ENCODE results near the gene PAXX.

The PAXX gene

GRCh38 chr9:137006116-137007003 lies 14.1 kb downstream of the PAXX start:
- DNase-seq = peak; percentile 23

- no peak for DNase-seq
Observed at GRCh38 chr9:137007108-137007815, 15.0 kb downstream of the PAXX start.

DNA sequence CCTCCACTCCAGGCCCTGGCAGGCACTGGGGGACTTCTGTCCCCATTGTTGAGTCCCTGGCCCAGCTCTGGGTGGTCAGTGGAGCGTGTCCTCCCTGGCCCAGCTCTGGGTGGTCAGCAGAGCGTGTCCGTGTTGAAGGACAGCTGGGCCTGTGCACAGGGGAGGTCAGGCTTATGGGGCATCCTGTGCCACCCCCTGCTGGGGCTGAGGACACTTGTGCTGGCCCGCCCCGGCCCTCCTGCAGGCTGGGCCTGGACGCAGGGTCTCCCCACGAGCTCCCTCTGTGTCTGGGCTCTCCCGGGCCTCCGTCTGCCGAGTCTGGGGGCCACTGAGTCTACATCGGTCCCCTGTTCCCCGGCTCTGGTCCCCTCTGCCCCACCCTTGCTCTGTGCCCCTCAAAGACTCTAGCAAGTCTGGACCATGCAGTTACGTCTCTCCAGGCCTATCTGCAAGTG lies 15.6 kb downstream of the PAXX start:
- DNase-seq = no peak

DNA sequence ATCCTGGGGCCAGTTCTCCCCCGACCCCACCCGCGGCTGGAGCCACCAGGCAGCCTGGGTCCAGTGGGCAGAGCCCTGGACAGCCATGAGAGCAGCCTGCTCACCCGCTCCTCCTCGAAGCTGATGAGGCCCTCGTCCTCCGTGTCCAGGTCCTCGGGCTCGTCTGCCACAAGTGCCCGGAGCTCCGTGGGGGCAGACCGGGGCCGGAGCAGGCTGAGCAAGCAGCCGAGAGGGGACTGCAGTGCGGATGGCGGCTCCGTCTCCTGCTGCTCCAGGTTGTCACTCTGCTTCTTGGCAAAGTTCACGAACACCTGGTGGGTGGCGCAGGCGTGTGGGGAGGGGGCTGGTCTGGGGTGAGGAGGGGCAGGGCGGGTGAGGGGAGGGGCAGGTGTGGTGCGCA lies 16.1 kb downstream of the PAXX start:
- no peak for DNase-seq

DNA sequence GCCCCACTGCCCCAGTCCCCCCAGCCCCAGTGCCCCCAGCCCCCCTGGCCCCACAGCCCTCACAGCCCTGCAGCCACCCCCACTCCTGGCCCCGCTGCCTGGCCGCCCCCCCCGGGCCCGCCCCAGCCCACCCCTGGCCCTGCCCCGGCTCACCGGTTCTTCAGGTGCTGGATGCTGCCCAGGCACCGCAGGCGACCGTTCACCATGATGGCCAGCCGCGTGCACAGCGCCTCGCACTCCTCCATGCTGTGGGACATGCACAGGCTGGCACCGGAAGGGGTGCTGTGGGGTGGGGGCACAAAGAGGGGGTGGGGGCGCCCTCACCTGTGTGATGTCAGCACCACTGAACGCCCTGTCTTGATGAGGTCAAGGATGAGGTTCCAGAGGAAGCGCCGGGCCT lies 17.0 kb downstream of the PAXX start:
- no peak for DNase-seq

GRCh38 chr9:137009938-137010732 lies 17.9 kb downstream of the PAXX start:
- no peak for DNase-seq

GRCh38 chr9:137011156-137011555 lies 18.9 kb downstream of the PAXX start:
- no peak for DNase-seq

DNA sequence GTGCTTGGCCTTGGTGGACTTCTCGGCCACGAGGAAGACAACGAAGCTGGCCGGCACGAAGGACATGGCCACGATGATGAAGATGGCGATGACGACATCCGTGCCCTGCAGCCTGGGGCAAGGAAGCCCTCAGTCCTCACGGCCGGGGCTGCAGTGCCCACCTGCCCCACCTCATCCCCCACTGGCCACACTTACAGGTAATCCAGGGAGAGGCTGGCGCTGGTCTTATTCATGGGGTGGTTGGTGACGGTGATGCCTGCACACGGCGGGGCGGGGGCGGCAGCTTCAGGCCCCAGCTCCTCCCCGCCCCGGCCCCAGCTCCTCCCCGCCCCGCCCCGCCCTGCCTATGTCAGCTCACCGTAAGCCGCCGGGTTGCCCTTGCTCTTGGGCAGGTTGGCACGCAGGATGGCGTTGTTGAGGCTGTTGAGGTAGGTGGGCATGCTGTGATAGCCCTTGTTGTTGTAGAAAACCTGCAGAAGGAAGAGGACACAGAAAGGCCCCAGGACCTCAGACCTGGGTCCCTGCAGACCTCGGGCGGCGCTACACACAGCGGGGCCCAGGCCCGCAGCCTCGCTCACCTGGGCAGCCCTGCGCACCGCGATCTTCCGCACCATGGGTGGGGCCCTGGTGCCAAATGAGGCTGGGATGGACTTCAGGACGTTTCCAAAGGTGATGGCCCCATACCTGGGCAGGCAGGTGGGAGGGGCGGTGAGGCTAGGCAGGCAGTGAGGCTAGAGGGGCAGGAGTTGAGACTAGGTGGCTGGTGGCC lies 19.9 kb downstream of the PAXX start:
- DNase-seq = no peak

DNA sequence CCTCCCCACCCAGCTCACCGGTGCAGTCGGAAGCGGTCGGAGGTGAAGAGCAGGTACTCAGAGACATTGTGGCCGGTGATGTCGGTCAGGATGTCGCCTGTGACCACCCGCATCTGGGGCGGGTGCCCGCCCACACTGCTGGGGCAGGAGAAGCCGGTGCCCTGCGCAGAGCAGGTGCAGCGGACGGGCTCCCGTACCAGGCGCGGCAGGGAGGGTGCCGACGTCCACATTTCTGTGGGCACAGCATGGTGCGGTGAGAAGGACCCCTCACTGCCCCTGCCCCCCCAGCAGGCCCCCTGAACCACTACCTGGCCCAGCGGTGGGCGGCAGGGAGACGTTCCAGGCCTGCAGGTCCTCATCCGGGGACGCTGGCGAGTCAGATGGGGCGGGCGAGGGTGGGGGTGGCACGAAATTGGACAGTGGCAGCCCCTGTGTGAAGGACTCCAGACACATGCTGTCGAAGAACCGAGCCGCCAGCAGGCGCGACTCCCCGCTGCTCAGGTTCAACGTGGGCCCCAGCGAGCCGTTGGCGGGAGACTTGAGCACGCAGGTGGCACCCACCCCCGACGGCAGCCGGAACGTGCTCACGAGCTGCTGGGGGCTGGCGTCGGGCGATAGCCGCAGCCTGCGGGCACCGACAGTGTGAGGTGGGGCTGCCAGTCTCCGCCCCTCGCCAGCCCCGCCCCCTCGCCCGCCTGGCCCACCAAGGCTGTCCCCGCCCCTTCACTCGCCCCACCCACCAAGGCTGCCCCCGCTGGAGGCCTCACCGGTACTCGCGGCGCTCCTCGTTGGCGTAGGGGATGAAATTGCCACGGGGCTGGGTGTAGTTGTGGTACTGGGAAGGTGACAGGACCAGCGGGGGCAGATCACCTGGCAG lies 20.7 kb downstream of the PAXX start:
- no peak for DNase-seq

DNA sequence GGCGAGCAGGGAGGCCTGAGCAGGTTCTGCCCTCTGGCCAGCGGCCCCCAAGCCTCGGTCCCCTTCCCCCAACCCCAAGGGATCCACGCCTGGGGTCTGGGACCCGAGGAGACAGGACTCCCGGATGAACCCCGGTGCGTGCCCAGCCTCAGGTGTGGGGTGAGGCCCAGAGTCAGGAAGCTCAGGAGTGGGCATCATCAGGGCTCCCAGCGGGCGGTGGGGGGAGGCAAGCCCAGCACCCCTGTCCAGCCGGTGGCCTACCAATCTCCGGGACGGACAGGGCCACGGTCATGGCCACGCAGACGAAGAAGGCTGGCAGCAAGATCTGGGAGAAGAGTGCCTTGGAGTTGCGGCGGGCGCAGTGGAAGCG lies 21.3 kb downstream of the PAXX start:
- DNase-seq = no peak

- DNase-seq = no peak
Observed at GRCh38 chr9:137014166-137014565, 21.9 kb downstream of the PAXX start.

DNA sequence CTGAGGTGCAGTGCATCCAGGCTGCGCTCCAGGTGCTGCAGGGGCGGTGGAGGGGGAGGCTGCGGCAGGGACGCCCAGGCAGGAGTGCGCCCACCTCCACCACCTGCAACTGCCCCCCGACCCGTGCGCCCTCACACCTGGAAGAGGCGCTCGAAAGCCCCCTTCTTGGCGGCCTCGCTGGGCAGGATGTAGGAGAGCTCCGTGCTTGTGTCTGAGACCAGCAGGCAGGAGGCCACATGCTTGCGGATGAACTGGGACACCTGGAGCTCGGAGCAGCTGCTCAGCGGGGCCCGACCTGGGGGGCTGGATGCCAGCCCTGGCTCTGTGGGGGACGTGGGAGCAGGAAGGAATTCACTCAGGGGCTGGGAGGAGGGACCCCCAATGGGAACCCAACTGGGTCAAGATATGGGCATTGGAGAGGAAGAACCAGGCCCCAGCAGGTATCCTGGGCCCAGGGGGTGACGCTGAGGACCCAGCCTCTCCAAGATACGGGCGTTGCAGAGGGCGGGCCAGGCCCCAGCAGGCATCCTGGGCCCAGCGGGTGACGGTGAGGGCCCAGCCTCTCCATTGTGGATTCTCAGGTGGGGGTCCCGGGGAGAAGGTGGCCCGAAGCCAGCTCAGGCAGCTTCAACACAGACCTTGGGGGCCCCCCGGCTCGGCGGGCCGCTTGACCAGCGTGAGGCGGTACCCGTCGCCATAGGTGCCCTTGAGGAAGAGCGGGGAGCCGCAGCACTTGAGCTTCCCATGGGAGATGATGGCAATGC lies 22.7 kb downstream of the PAXX start:
- DNase-seq = no peak

DNA sequence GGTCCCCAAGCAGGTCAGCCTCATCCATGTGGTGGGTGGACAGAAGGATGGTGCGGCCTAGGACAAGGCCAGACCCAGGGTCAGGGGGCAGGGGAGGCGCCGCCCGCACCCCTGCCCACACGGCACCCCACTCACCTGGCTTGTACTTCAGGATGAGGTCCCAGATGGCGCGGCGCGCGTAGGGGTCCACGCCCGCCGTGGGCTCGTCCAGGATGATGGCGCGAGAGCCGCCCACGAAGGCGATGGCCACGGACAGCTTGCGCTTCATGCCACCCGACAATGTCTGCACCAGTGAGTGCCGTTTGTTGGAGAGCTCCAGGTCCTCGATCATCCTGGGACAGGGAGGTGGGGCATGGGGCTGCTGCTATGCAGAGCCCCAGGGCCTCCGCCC lies 23.3 kb downstream of the PAXX start:
- DNase-seq = no peak

DNA sequence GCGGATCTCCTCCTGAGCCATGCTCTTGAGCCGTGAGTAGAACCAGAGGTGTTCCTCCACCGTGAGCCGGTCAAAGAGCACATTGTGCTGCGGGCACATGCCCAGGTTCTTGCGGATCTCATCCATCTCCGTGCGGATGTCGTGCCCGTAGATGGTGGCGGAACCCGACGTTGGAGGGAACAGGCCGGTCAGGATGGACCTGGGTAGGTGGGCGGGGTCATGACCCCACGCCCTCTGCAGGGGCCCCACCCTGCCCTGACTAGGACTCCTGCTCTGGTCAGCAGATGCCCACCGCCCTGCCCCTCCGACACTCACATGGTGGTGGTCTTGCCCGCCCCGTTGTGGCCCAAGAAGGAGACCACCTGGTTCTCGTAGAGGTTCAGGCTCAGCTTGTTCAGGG lies 23.8 kb downstream of the PAXX start:
- DNase-seq = no peak

GRCh38 chr9:137016436-137016835 lies 24.2 kb downstream of the PAXX start:
- DNase-seq = no peak

- no peak for DNase-seq
Observed at GRCh38 chr9:137017071-137017470, 24.8 kb downstream of the PAXX start.

DNA sequence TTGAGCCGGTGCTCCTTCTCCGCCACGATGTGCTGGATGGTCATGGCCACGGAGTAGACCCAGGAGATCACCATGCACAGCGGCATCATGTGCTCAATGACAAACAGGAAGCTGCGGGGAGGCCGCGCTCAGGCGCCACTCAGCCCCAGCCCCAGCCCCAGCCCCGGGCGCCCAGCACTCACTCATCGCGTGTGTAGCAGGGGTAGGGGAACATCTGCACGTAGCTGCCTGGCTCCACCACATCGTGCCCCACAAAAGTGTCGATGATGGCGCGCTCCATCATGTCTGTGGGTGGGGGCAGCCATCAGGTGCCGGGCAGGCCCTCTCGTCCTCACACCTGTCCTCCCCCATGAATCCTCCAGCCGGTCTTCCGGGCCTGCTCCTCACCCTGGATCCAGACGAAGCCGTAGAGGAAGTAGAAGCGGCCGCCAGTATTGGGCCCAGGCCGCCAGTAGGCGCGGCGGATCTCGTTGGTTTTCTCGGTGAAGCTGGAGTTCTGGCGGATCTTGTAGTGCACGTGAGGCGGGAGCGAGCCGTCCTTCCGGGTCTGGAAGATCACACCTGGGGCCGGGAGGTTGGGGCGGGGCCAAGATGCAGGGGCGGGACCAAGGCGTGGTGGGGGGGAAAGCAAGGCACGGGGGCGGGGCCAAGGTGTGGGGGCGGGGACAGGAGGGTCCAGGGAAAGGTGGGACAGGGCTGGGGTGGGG lies 25.7 kb downstream of the PAXX start:
- DNase-seq = no peak

- no peak for DNase-seq
Observed at GRCh38 chr9:137018761-137019559, 26.7 kb downstream of the PAXX start.
